HEK293T (cell line): Measurements from ENCODE around the gene SPRYD3.

Source experiments
- CTCF ChIA-PET: fragments of 350-600 bp; formaldehyde crosslinking; extraction: SDS; loops from one replicate; lab custom pipeline; 2021; ENCODE audit warnings: antibody characterized with exemption, inconsistent platforms; lab: Yijun Ruan, JAX
- POLR2A ChIA-PET: fragments of 350-600 bp; formaldehyde crosslinking; extraction: SDS; loops from one replicate; lab custom pipeline; 2020; ENCODE audit warnings: antibody characterized with exemption, inconsistent platforms; lab: Yijun Ruan, JAX
- DNase-seq: peaks from one replicate; pipeline ENCODE4 v3.0.0; 2012; ENCODE audit warnings: mixed read lengths; ENCODE audit errors: extremely low spot score
- ARNT ChIP-seq: fragments of 450-650 bp; IDR thresholded peaks from 2 replicates; pipeline ENCODE4 v1.6.1; 2017; ENCODE audit warnings: mild to moderate bottlenecking
- BHLHE40 ChIP-seq: fragments of 450-650 bp; IDR thresholded peaks from 2 replicates; pipeline ENCODE4 v1.6.1; 2016; ENCODE audit warnings: mild to moderate bottlenecking, moderate library complexity, borderline replicate concordance
- CTBP1 ChIP-seq: fragments of 450-650 bp; IDR thresholded peaks from 2 replicates; pipeline ENCODE4 v1.6.1; 2016; ENCODE audit warnings: borderline replicate concordance
- ELF4 ChIP-seq: fragments of 450-650 bp; IDR thresholded peaks from 2 replicates; pipeline ENCODE4 v1.6.1; 2017; ENCODE audit warnings: antibody characterized with exemption
- FOXA1 ChIP-seq: fragments of 450-650 bp; IDR thresholded peaks from 2 replicates; pipeline ENCODE4 v1.6.1; 2016; ENCODE audit warnings: mild to moderate bottlenecking
- FOXK2 ChIP-seq: fragments of 450-650 bp; IDR thresholded peaks from 2 replicates; pipeline ENCODE4 v1.6.1; 2016; ENCODE audit warnings: mild to moderate bottlenecking
- FOXM1 ChIP-seq: fragments of 450-650 bp; IDR thresholded peaks from 2 replicates; pipeline ENCODE4 v1.6.1; 2017; ENCODE audit warnings: mild to moderate bottlenecking, borderline replicate concordance
- HDGF ChIP-seq: fragments of 450-650 bp; IDR thresholded peaks from 2 replicates; pipeline ENCODE4 v1.6.1; 2017; ENCODE audit warnings: antibody characterized with exemption, borderline replicate concordance
- L3MBTL2 ChIP-seq: fragments of 450-650 bp; conservative IDR thresholded peaks from 2 replicates; pipeline ENCODE4 v1.6.1; 2016; ENCODE audit warnings: mild to moderate bottlenecking
- LEF1 ChIP-seq: fragments of 450-650 bp; IDR thresholded peaks from 2 replicates; pipeline ENCODE4 v1.6.1; 2017; ENCODE audit warnings: mild to moderate bottlenecking, borderline replicate concordance
- NFRKB ChIP-seq: fragments of 450-650 bp; IDR thresholded peaks from 2 replicates; pipeline ENCODE4 v1.6.1; 2016; ENCODE audit warnings: mild to moderate bottlenecking, moderate library complexity
- SP1 ChIP-seq: fragments of 450-650 bp; IDR thresholded peaks from 2 replicates; pipeline ENCODE4 v1.6.1; 2017
- SUZ12 ChIP-seq: fragments of 450-650 bp; IDR thresholded peaks from 2 replicates; pipeline ENCODE4 v1.6.1; 2016; ENCODE audit warnings: mild to moderate bottlenecking
- TARDBP ChIP-seq: fragments of 450-650 bp; IDR thresholded peaks from 2 replicates; pipeline ENCODE4 v1.6.1; 2016
- ZNF384 ChIP-seq: fragments of 450-650 bp; IDR thresholded peaks from 2 replicates; pipeline ENCODE4 v1.6.1; 2016
- TF ChIP-seq, protein P1 (sequence below): fragments of 450-650 bp; IDR thresholded peaks from 2 replicates; pipeline ENCODE4 v1.6.1; 2016

The SPRYD3 gene

DNA sequence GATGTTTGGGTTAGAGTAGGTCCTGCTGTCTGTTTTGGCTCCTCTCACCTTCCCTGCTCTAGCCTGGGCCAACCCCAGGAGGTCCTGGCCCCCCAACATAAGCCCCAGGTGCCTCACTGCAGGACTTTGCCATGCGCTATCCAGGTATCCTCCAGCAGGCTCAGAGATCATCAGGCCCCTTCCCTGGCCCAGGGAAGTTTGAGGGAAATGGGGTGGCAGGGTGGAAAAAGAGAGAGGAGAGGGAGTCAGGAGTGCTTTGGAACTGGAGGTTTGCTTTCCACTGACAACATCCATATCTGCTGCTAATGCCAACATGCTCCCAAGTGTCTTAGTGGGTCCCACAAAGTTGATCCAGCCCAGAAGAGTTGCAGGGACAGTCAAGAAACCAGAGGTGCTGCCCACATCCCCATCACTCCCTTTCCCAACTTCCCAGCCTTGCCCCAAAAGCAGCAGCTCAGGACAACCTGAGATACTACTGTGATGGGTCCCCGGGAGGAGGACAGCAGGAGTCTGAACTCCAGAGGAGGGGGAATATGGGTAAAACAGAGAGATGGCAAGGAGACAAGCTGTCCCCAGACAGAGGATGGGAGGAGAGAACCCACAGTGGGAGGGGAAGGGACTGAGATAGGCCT is 28.6 kb downstream of the SPRYD3 start:
- DNase-seq = no peak
- TF ChIP-seq BHLHE40 (no peak), SP1 (no peak), HDGF (no peak), TARDBP (no peak), SUZ12 (no peak)
- TF ChIP-seq, protein P1, sequence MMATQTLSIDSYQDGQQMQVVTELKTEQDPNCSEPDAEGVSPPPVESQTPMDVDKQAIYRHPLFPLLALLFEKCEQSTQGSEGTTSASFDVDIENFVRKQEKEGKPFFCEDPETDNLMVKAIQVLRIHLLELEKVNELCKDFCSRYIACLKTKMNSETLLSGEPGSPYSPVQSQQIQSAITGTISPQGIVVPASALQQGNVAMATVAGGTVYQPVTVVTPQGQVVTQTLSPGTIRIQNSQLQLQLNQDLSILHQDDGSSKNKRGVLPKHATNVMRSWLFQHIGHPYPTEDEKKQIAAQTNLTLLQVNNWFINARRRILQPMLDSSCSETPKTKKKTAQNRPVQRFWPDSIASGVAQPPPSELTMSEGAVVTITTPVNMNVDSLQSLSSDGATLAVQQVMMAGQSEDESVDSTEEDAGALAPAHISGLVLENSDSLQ = no peak
- ChIA-PET POLR2A (interaction anchor here (1.5 to 1.8 kb wide), 3 partner anchors 29 to 130 kb away, joined by 3 to 12 read pairs (median 7); partner anchors contain the start of genes EIF4B, SPRYD3 and ZNF740), CTCF (interaction anchor here (0.6 kb wide), 1 partner anchor 108 kb away, joined by 4 read pairs; no protein-coding TSS in a partner anchor)

DNA sequence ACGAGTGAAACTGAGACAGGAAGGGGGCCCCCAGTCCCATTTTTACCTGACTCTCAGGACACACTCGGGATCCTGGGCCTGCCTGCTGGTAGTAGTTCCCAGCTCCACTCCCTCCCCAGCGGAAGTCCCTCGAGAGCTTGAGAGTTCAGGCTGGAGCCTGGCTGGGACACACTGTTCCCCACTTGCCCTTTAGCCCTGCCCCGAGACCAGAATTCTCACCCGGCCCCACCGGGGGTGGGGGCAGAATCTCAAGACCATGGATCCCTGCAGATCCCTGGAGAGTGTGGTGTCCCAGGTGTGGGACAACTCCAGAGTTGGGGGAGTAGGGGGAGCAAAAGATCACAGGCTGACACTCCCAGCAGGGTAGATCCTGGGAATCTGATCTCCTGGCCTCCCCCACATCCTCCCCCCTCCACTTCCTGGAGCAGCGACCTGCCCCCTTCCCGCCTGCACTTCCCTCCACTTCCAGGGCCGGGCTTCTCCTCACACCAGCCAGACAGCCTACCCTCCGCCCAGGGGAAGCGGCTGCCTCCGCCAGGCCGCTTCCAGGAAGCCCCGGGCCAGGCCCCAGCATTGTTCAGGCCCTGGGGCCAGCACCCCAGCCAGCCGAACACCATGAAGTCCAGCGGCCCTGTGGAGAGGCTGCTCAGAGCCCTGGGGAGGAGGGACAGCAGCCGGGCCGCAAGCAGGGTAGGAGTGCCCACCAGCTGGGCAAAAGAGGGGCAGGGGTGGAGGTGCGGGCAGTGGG is 29.4 kb downstream of the SPRYD3 start, which contains the start of gene TNS2:
Gene TNS2 (plus strand): TSS at position 495 of the 748 bp plus-strand sequence. CDS start 121 bp downstream, at position 616.
- TF ChIP-seq SUZ12 = no peak
- TF ChIP-seq, protein P1 = no peak
- no peak for TF ChIP-seq FOXM1
- TF ChIP-seq ZNF384 = no peak
- no peak for TF ChIP-seq SP1
- TF ChIP-seq CTBP1 = no peak
- TF ChIP-seq BHLHE40 = no peak
- TF ChIP-seq TARDBP = no peak
- TF ChIP-seq FOXK2 = no peak
- TF ChIP-seq ELF4 = no peak
- TF ChIP-seq NFRKB = no peak
- TF ChIP-seq ARNT = no peak
- TF ChIP-seq LEF1 = no peak
- no peak for TF ChIP-seq L3MBTL2
- no peak for TF ChIP-seq HDGF
- TF ChIP-seq FOXA1 = no peak
- CTCF ChIA-PET = no interaction called here
- DNase-seq = no peak
- POLR2A ChIA-PET = interaction anchor here (2.7 kb wide), 1 partner anchor 43 kb away, joined by 21 read pairs; the partner anchor contains the start of gene EIF4B

DNA sequence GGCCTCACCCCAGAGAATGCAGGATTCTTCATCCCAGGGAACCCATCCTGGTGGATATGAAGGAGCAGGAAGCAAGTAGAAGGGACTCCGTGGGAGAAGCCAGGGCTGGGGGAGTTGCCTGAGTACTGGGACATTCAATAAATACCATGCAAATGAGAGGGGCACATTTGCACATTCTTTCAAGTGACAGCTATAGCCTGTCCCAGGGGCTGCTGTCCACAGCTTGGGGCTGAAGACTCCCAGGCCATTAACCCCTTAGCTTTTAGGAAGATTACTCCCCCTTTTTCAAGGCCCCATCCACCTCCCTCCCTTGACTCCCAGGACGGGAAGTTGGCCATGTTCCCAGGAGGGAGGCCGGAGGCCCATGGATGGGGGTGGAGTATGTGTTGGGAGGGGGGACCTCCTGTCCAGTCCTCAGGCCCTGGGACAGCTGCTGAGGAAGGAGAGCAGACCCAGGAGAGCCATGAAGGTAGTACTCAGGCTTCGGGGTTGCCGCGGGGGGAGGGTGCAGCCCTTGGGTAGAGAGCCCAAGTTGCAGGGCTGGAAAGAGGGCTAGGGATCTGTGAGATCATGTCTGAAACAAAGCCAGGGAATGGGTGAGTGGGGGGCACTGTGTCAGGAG is 30.3 kb downstream of the SPRYD3 start:
- ChIA-PET CTCF (interaction anchor here (0.9 to 1.8 kb wide), 3 partner anchors 11 to 32 kb away, joined by 3 to 9 read pairs (median 3); no protein-coding TSS in a partner anchor), POLR2A (interaction anchor here (0.9 to 2.7 kb wide), 3 partner anchors 31 to 272 kb away, joined by 3 to 21 read pairs (median 8); partner anchors contain the start of genes EIF4B and SPRYD3)
- TF ChIP-seq TARDBP = no peak
- no peak for DNase-seq

DNA sequence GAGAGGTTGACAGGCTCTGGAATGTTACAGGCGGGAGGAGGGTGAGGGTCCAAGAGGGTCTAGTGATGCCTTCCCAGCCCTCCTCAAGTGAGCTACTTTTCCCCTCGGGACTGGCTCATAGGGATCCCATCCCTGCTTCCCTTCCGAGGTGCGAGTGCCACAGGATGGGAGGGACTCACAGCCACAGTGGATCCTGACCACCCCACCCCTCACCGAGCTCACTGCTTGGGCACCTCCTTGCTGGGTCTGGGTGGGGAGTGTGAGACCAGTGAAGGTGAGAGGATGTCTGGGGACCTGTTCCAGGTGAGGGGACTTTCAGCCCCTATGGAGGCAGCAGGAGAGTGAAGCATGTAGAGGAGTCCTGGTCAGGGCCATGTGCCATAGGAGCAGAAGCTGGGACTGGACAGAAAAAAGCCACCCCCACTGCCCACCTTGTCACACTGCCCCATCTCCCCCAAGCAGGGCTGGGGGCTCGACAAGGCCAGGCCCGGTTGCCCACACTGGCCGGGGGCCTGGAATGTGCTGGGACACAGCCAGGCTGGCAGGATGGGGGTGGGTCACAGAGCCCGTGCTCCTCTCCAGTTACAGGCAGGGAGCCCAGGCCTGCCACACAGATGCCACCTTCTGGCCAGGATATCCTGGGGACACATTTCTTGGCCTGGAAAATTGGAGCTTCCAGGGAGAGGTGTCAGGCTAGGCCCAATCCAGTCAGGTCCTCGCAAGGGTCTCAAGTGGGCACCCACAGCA is 31.0 kb downstream of the SPRYD3 start:
- POLR2A ChIA-PET = interaction anchor here (0.9 to 2.7 kb wide), 7 partner anchors 7 to 272 kb away, joined by 3 to 21 read pairs (median 3); partner anchors contain the start of genes EIF4B, IGFBP6 and SPRYD3
- TF ChIP-seq FOXM1 (no peak), NFRKB (no peak), ELF4 (no peak), FOXA1 (no peak), SUZ12 (no peak), HDGF (no peak), LEF1 (no peak)
- CTCF ChIA-PET = interaction anchor here (0.5 to 1.8 kb wide), 11 partner anchors 9 to 357 kb away, joined by 3 to 10 read pairs (median 3); partner anchors contain the start of gene AAAS
- DNase-seq = no peak

DNA sequence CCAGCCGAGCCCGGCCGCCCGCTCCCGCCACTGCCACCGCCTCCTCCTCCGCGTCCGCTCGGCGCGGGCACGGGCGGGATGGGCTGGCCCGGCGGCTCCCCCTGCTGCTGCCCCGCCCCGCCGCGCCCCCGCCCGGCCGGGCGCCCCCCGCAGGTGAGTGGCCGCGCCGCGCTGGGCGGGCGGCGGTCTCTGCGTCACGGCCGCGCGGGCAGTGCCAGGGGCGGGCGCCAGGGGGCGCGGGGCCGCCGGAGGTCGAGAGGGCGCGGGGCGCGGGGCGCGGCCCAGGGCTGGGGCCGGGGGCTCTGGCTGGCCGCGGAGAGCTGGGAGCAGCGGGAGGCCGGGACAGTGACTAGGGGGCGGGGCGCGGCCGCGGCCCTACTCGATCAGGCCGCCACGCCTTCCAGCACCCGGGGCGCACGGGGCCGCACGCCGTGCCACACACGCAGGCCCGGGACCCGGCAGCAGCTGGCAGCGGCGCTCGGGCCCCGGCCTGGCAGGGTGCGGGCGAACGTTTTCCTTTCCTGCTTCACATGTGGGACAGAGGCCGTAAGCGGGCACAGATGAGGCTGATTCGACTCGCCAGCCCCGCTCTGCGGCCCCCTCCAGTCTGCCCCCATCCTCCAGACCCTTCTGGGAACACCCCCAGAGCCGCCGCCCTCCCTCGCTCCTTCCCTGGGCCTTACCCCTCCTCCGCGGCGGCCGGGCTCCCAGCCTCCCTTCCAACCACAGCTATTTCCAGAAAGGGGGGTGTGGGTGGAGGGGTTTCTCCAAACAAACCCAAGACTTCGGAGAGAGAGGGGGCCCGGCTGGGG is 31.8 kb downstream of the SPRYD3 start:
- POLR2A ChIA-PET = interaction anchor here (0.9 to 2.7 kb wide), 6 partner anchors 8 to 50 kb away, joined by 3 to 21 read pairs (median 4); partner anchors contain the start of genes EIF4B, IGFBP6 and SPRYD3
- CTCF ChIA-PET = interaction anchor here (0.5 to 1.8 kb wide), 10 partner anchors 9 to 358 kb away, joined by 3 to 10 read pairs (median 4); partner anchors contain the start of gene AAAS
- peak; percentile 70 for DNase-seq
- TF ChIP-seq ARNT (no peak), FOXK2 (no peak), NFRKB (no peak), TARDBP (no peak), FOXM1 (no peak), SP1 (no peak), BHLHE40 (no peak), L3MBTL2 (no peak), SUZ12 (no peak), FOXA1 (no peak), ZNF384 (no peak), CTBP1 (no peak), ELF4 (no peak), LEF1 (no peak), HDGF (no peak)
- TF ChIP-seq, protein P1 = no peak
